ENCODE data around the gene TROAP. TPM values are rescaled to one million over a fixed set of nuclear protein-coding genes. Genes with fewer than 3 reads are reported as not detected.
"Not testable (repeated sequence)": the region's sequence is repeated elsewhere in the genome, so short reads cannot be mapped to it uniquely, and the experiment has no call there.

Gene TROAP
- polyA plus RNA-seq, 2 donors = 14.0 to 23.6 TPM

DNA sequence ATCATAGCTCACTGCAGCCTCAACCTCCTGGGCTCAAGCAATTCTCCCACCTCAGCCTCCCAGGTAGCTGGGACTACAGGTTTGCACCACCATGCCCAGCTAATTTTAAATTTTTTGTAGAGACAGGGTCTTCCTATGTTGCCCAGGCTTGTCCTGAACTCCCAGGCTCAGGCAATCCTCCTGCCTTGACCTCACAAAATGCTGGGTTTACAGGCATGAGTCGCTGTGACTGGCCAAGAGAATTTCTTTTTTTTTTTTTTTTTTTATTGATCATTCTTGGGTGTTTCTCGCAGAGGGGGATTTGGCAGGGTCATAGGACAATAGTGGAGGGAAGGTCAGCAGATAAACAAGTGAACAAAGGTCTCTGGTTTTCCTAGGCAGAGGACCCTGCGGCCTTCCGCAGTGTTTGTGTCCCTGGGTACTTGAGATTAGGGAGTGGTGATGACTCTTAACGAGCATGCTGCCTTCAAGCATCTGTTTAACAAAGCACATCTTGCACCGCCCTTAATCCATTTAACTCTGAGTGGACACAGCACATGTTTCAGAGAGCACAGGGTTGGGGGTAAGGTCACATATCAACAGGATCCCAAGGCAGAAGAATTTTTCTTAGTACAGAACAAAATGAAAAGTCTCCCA, 40.2 kb upstream of the TROAP start:
- H3K9me3 ChIP-seq (ENCODE audit: control insufficient read depth in 2 of 2, insufficient read depth in 1 of 2, low read depth in 1 of 2, low read length in 1 of 2); H3K27me3 ChIP-seq (ENCODE audit: control insufficient read depth in 1 of 2, insufficient read depth in 2 of 2, low read length in 2 of 2); H3K4me3 ChIP-seq (ENCODE audit: low read depth in 1 of 2, low read length in 2 of 2); H3K27ac ChIP-seq (ENCODE audit: low read depth in 2 of 2, low read length in 1 of 2); H3K36me3 ChIP-seq (ENCODE audit: control insufficient read depth in 2 of 2, insufficient read depth in 2 of 2, low read length in 1 of 2); H3K4me1 ChIP-seq (ENCODE audit: control insufficient read depth in 2 of 2, insufficient read depth in 2 of 2, low read length in 1 of 2): not testable (repeated sequence)
- 89 to 90% methylated on average over 1 of the region's 6 CpGs for WGBS, 2 donors

DNA sequence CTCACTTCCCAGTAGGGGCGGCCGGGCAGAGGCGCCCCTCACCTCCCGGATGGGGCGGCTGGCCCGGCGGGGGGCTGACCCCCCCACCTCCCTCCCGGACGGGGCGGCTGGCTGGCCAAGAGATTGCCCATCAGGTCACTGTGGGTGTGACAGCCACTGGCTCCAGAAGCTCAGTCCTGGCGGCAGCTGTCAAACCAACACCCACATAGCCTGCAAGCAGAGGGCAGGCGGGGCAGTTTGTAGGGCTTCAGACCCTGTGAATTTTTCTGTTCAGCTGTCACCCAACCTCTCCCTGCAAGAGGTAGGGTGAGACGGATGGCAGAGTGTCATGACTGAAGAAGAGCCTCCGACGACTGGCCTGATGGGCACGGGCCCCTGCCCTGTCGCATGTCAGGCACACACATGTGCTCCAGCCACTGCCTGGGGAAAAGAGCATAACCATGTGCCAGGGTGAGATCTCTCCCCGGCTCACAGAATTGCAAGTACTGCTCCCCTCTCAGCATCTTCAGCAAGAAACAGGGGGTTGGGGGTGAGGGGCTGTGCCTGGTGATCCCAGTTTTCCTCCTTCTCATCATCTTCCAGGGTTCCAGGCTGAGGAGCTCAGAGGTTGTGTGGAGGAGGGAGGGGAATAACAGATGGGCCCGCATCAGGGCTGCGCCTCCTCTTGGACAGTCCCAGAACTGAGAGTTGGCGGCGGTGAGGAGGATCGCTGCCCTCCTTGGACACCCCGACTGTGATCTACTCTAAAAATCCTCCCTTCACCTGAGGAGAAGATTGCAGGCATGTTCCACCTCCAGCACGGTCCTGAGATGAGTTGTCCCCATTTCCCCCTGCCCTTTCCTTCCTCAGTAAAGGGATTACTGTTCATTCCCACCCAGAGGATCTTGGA, 39.3 kb upstream of the TROAP start:
- peaks cover 0 to 3% of the 10 kb centered on the region in 2 donors for H3K27me3 ChIP-seq (ENCODE audit: control insufficient read depth in 1 of 2, insufficient read depth in 2 of 2, low read length in 2 of 2)
- H3K36me3 ChIP-seq (ENCODE audit: control insufficient read depth in 2 of 2, insufficient read depth in 2 of 2, low read length in 1 of 2) = no peaks in the 10 kb centered on the region
- H3K4me1 ChIP-seq (ENCODE audit: control insufficient read depth in 2 of 2, insufficient read depth in 2 of 2, low read length in 1 of 2) = no peaks in the 10 kb centered on the region
- H3K9me3 ChIP-seq (ENCODE audit: control insufficient read depth in 2 of 2, insufficient read depth in 1 of 2, low read depth in 1 of 2, low read length in 1 of 2) = no peaks in the 10 kb centered on the region
- no peak overlapping the region for H3K4me3 ChIP-seq (ENCODE audit: low read depth in 1 of 2, low read length in 2 of 2)
- no peak overlapping the region for H3K27ac ChIP-seq (ENCODE audit: low read depth in 2 of 2, low read length in 1 of 2)
- 83 to 87% methylated on average over 20 to 25 of the region's 25 CpGs for WGBS, 2 donors

DNA sequence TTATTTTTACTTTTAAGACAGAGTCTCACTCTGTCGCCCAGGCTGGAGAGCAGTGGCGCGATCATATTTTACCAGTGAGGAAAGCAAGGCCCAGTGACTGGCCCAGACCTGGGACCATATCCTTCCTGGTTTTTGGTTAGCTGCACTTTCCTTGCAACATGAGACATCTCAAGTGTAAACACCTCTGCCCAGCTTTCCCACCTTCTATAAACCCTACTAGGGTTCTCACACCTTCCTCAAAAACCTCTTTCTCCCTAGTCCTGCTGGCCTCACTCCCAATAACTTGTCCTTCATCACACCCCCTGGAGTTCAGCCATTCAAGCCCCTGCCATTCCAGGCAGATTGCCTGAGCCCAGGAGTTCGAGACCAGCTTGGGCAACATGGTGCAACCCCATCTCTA, 38.4 kb upstream of the TROAP start:
- Histone ChIP-seq H3K27me3 (ENCODE audit: control insufficient read depth in 1 of 2, insufficient read depth in 2 of 2, low read length in 2 of 2) (peaks cover 0 to 3% of the 10 kb centered on the region in 2 donors), H3K27ac (ENCODE audit: low read depth in 2 of 2, low read length in 1 of 2) (no peak overlapping the region), H3K36me3 (ENCODE audit: control insufficient read depth in 2 of 2, insufficient read depth in 2 of 2, low read length in 1 of 2) (no peaks in the 10 kb centered on the region), H3K4me1 (ENCODE audit: control insufficient read depth in 2 of 2, insufficient read depth in 2 of 2, low read length in 1 of 2) (no peaks in the 10 kb centered on the region), H3K4me3 (ENCODE audit: low read depth in 1 of 2, low read length in 2 of 2) (no peak overlapping the region), H3K9me3 (ENCODE audit: control insufficient read depth in 2 of 2, insufficient read depth in 1 of 2, low read depth in 1 of 2, low read length in 1 of 2) (no peaks in the 10 kb centered on the region)
- 91% methylated on average over 4 of the region's 4 CpGs for WGBS, 2 donors

DNA sequence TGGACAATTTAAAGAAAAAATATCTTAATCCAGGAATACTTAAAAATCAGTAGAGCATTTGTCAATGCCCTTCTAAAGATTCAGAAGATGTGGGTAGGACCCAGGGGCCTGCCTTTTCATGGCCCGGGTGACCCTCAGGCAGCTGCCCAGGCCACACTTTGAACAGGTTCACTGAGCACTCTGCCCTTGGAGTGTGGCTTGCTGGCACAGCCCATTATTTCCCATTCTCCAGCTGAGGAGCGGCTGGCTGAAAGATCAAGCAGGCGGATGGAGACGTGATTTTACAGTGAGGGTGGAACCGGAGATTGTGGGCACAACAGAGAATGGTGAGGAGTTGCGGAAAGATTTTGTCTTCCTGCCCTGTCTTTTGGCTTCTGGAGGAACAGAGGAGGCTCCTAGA, 35.2 kb upstream of the TROAP start:
- whole genome bisulfite sequencing, 2 donors = 55 to 62% methylated on average over 6 of the region's 6 CpGs
- Histone ChIP-seq H3K27ac (ENCODE audit: low read depth in 2 of 2, low read length in 1 of 2) (no peak overlapping the region), H3K36me3 (ENCODE audit: control insufficient read depth in 2 of 2, insufficient read depth in 2 of 2, low read length in 1 of 2) (no peaks in the 10 kb centered on the region), H3K4me3 (ENCODE audit: low read depth in 1 of 2, low read length in 2 of 2) (no peak overlapping the region), H3K27me3 (ENCODE audit: control insufficient read depth in 1 of 2, insufficient read depth in 2 of 2, low read length in 2 of 2) (peaks cover 0 to 3% of the 10 kb centered on the region in 2 donors), H3K4me1 (ENCODE audit: control insufficient read depth in 2 of 2, insufficient read depth in 2 of 2, low read length in 1 of 2) (peaks cover 0 to 2% of the 10 kb centered on the region in 2 donors), H3K9me3 (ENCODE audit: control insufficient read depth in 2 of 2, insufficient read depth in 1 of 2, low read depth in 1 of 2, low read length in 1 of 2) (no peaks in the 10 kb centered on the region)

DNA sequence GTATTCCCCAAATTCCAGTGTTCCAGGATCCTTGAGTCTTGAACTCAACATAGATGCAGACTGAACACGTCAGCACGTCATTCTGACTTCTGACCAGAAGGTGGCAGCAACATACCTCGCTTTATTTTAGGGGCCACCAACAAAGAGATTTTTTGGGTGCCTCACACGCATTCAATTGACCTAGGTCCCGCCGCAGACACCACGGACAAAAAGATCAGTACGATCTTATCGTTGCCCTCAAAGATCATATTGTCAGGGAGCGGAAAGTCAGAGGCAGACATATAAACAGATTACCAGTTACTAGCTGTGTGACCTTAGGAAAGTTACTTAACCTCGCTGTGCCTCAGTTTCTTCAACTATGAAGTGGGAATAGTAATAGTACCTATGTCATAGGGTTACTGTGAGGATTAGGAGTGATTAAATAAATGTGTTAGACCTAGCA, 34.6 kb upstream of the TROAP start:
- Histone ChIP-seq H3K9me3 (ENCODE audit: control insufficient read depth in 2 of 2, insufficient read depth in 1 of 2, low read depth in 1 of 2, low read length in 1 of 2) (no peaks in the 10 kb centered on the region), H3K27me3 (ENCODE audit: control insufficient read depth in 1 of 2, insufficient read depth in 2 of 2, low read length in 2 of 2) (peaks cover 0 to 3% of the 10 kb centered on the region in 2 donors), H3K27ac (ENCODE audit: low read depth in 2 of 2, low read length in 1 of 2) (no peak overlapping the region), H3K4me1 (ENCODE audit: control insufficient read depth in 2 of 2, insufficient read depth in 2 of 2, low read length in 1 of 2) (peaks cover 0 to 7% of the 10 kb centered on the region in 2 donors), H3K4me3 (ENCODE audit: low read depth in 1 of 2, low read length in 2 of 2) (no peak overlapping the region), H3K36me3 (ENCODE audit: control insufficient read depth in 2 of 2, insufficient read depth in 2 of 2, low read length in 1 of 2) (no peaks in the 10 kb centered on the region)
- 11% methylated on average over 11 of the region's 11 CpGs for WGBS, 2 donors

- H3K27ac ChIP-seq (ENCODE audit: low read depth in 2 of 2, low read length in 1 of 2) = no peak overlapping the region
- 79 to 81% methylated on average over 8 to 9 of the region's 9 CpGs for WGBS, 2 donors
- peaks cover 0 to 10% of the 10 kb centered on the region in 2 donors for H3K4me1 ChIP-seq (ENCODE audit: control insufficient read depth in 2 of 2, insufficient read depth in 2 of 2, low read length in 1 of 2)
- H3K9me3 ChIP-seq (ENCODE audit: control insufficient read depth in 2 of 2, insufficient read depth in 1 of 2, low read depth in 1 of 2, low read length in 1 of 2) = no peaks in the 10 kb centered on the region
- H3K36me3 ChIP-seq (ENCODE audit: control insufficient read depth in 2 of 2, insufficient read depth in 2 of 2, low read length in 1 of 2) = no peaks in the 10 kb centered on the region
- peaks cover 0 to 3% of the 10 kb centered on the region in 2 donors for H3K27me3 ChIP-seq (ENCODE audit: control insufficient read depth in 1 of 2, insufficient read depth in 2 of 2, low read length in 2 of 2)
- no peak overlapping the region for H3K4me3 ChIP-seq (ENCODE audit: low read depth in 1 of 2, low read length in 2 of 2)
Observed at GRCh38 chr12:49288922-49289555, 34.0 kb upstream of the TROAP start.

DNA sequence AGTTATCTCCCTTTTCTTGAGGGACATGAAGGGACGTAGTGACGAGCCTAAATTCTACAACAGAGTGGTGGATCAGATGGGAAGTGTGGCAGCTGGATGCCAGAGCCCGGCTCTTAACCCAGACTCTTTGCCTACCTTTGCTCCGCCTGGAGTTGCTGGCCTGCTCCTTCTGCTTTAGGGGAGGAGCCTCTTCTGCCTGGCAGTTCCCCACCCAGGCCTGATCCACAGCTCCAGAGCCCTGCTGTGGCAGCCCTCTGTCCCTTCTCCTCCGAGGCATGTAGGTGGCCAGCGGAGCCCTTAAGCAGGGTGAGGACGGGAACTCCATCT, 30.4 kb upstream of the TROAP start:
- Histone ChIP-seq H3K36me3 (ENCODE audit: control insufficient read depth in 2 of 2, insufficient read depth in 2 of 2, low read length in 1 of 2) (no peaks in the 10 kb centered on the region), H3K4me3 (ENCODE audit: low read depth in 1 of 2, low read length in 2 of 2) (no peak overlapping the region), H3K9me3 (ENCODE audit: control insufficient read depth in 2 of 2, insufficient read depth in 1 of 2, low read depth in 1 of 2, low read length in 1 of 2) (peaks cover 0 to 5% of the 10 kb centered on the region in 2 donors), H3K4me1 (ENCODE audit: control insufficient read depth in 2 of 2, insufficient read depth in 2 of 2, low read length in 1 of 2) (peaks cover 0 to 33% of the 10 kb centered on the region in 2 donors), H3K27me3 (ENCODE audit: control insufficient read depth in 1 of 2, insufficient read depth in 2 of 2, low read length in 2 of 2) (peaks cover 0 to 20% of the 10 kb centered on the region in 2 donors), H3K27ac (ENCODE audit: low read depth in 2 of 2, low read length in 1 of 2) (no peak overlapping the region)
- 48 to 54% methylated on average over 7 of the region's 7 CpGs for WGBS, 2 donors

DNA sequence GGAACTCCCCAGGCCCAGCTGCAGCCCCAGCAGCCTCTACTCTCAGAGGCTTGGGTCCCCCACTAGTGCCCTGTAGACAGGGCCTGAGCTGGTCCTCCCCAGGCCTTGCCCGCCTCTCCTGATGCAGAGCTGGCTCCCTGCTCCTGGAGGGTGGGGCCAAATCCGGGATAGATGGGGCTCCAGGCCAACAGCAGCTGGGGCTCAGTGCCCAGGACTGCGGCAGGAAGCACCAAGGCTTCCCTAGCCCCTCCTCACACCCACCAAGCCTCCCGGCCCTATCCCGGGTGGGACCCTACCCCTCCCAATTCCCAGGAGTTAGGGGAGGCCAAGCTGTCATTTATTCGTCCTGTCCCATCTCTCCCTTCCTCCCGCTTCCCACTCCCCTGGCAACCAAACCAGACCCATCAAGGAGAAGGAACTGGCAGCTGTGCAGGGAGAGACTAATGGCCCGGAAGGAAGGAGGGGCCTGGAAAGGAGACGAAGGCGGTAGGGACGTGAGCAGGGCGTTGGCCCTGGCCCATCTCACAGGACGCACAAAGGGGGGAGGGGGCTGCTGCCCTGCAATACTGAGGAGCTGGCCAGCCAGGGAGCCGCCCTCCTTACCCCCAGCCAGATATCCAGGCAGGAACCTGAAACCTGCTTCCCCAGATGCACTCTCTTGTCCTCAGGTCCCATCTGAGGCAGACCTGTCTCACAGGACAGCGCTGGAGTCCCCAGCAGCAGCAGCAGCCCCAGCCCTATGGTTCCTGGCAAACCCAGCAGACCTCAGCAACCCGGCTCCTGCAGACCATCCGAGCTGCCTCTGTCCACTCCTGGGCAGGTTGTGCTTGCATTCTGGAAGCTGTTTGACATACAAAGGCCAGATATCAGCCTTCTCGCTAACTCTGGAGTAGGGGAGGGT, 29.7 kb upstream of the TROAP start:
- Histone ChIP-seq H3K4me1 (ENCODE audit: control insufficient read depth in 2 of 2, insufficient read depth in 2 of 2, low read length in 1 of 2) (peaks cover 0 to 33% of the 10 kb centered on the region in 2 donors), H3K27ac (ENCODE audit: low read depth in 2 of 2, low read length in 1 of 2) (no peak overlapping the region)

More for the DNA sequence above, 29.7 kb upstream of the TROAP start:
- 26 to 30% methylated on average over 18 of the region's 18 CpGs for WGBS, 2 donors
- Histone ChIP-seq H3K36me3 (ENCODE audit: control insufficient read depth in 2 of 2, insufficient read depth in 2 of 2, low read length in 1 of 2) (no peaks in the 10 kb centered on the region), H3K27me3 (ENCODE audit: control insufficient read depth in 1 of 2, insufficient read depth in 2 of 2, low read length in 2 of 2) (peaks cover 0 to 26% of the 10 kb centered on the region in 2 donors), H3K9me3 (ENCODE audit: control insufficient read depth in 2 of 2, insufficient read depth in 1 of 2, low read depth in 1 of 2, low read length in 1 of 2) (peaks cover 0 to 5% of the 10 kb centered on the region in 2 donors), H3K4me3 (ENCODE audit: low read depth in 1 of 2, low read length in 2 of 2) (no peak overlapping the region)
